HEK293 (cell line): ENCODE results near the gene CCDC57.

Experiments
- CTCF ChIP-seq: fragments of 450-650 bp; formaldehyde crosslinking; IDR thresholded peaks from 2 replicates; pipeline ENCODE4 v1.5.1; 2016; ENCODE audit warnings: missing biosample characterization, missing genetic modification characterization
- ZNF16 ChIP-seq: fragments of 450-650 bp; formaldehyde crosslinking; IDR thresholded peaks from 2 replicates; pipeline ENCODE4 v1.5.1; 2016; ENCODE audit warnings: low read depth, missing biosample characterization, missing genetic modification characterization
- ZNF394 ChIP-seq: fragments of 450-650 bp; formaldehyde crosslinking; IDR thresholded peaks from 2 replicates; pipeline ENCODE4 v1.5.1; 2016; ENCODE audit warnings: missing biosample characterization, missing genetic modification characterization, mild to moderate bottlenecking, moderate library complexity, borderline replicate concordance

GRCh38 chr17:82080048-82080788 lies 132.4 kb downstream of the CCDC57 start:
- TF ChIP-seq CTCF (tag by site-specific recombination) = no peak
- TF ChIP-seq ZNF394 = no peak
- no peak for TF ChIP-seq ZNF16 (tag by site-specific recombination)
